Measurements from ENCODE around the gene CDKAL1. TPM values are rescaled to one million over a fixed set of nuclear protein-coding genes. Genes with fewer than 3 reads are reported as not detected.

CDKAL1 gene
- total and polyA plus RNA-seq, 2 of the 8 experiments (the other 6 are each of a cell fraction or from before 2014, with no cell fraction given): 8.4 to 24.6 TPM

DNA sequence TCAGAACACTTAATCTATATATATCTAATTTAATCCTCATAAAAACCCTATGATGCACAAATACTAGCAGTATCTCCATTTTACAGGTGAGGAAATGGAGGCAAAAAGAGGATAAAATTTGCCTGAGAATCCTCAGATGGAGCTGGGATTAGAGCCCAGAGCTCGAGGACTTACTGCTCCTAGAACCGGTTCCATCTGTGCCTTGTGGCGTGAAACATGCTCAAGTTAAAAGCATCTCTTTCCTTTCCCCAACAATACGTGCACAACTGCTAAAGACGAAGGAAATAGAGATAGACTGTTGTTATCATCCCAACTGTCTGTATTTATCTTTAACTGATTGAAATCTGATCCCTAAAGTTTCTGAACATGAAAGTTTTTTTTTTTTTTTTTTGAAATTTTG, 691.7 kb downstream of the CDKAL1 start:
- Histone ChIP-seq H3K9me3 (ENCODE audit: insufficient read depth in 2 of 2, low read depth in 1 of 2, low read length in 1 of 2) (no peaks in the 10 kb centered on the region), H2AFZ (ENCODE audit: low read length) (no peak overlapping the region), H3K18ac (ENCODE audit: extremely low read depth, low read length) (no peak overlapping the region), H2BK20ac (ENCODE audit: low read length) (no peak overlapping the region), H3K27ac (ENCODE audit: low read depth, low read length) (no peak overlapping the region), H2BK15ac (ENCODE audit: low read length) (no peak overlapping the region), H3K79me2 (ENCODE audit: control insufficient read depth in 1 of 2, insufficient read depth in 2 of 2, low read length in 2 of 2) (no peaks in the 10 kb centered on the region), H4K91ac (replicated peaks; ENCODE audit: insufficient read length, low read length) (no peak overlapping the region), H3K4me3 (ENCODE audit: extremely low read depth in 1 of 4, insufficient read depth in 2 of 4, low read depth in 3 of 4, low read length in 4 of 4) (no peak overlapping the region), H3K9ac (replicated peaks in 1 of 4; ENCODE audit: extremely low read depth in 1 of 4, low read depth in 3 of 4, low read length in 3 of 4) (no peak overlapping the region), H2BK5ac (ENCODE audit: low read depth, low read length) (no peak overlapping the region), H3K4ac (replicated peaks; ENCODE audit: insufficient read length, low read depth, low read length) (no peak overlapping the region), H3K27me3 (replicated peaks in 1 of 4; ENCODE audit: control insufficient read depth in 3 of 4, extremely low read depth in 1 of 4, insufficient read depth in 3 of 4, low read length in 3 of 4) (no peaks in the 10 kb centered on the region), H4K8ac (ENCODE audit: extremely low read depth, insufficient read depth, low read length) (no peak overlapping the region), H3K4me1 (replicated peaks in 1 of 4; ENCODE audit: control insufficient read depth in 3 of 4, insufficient read depth in 4 of 4, low read length in 3 of 4) (peaks cover 0 to 5% (median 0%) of the 10 kb centered on the region in 4 experiments; a peak in 3 of 7 replicates), H3K14ac (ENCODE audit: insufficient read length) (no peak overlapping the region), H2BK12ac (ENCODE audit: low read depth, low read length) (no peak overlapping the region), H3K56ac (replicated peaks; ENCODE audit: insufficient read length, low read depth, low read length) (no peak overlapping the region), H3K36me3 (ENCODE audit: control insufficient read depth in 2 of 4, insufficient read depth in 4 of 4, low read length in 3 of 4) (no peaks in the 10 kb centered on the region), H3K79me1 (ENCODE audit: low read depth, low read length) (no peaks in the 10 kb centered on the region), H4K20me1 (replicated peaks in 1 of 2; ENCODE audit: control insufficient read depth in 1 of 2, insufficient read depth in 2 of 2, low read length in 2 of 2) (no peaks in the 10 kb centered on the region), H3K23me2 (ENCODE audit: low read depth, low read length) (no peaks in the 10 kb centered on the region), H3K23ac (ENCODE audit: insufficient read length) (no peak overlapping the region), H3K4me2 (ENCODE audit: insufficient read depth in 1 of 2, low read depth in 2 of 2, low read length in 2 of 2) (no peak overlapping the region), H2BK120ac (replicated peaks; ENCODE audit: low read depth, low read length) (no peak overlapping the region), H4K5ac (ENCODE audit: insufficient read length, low read depth, low read length) (no peak overlapping the region), H2AK5ac (ENCODE audit: low read depth, low read length) (no peak overlapping the region)
- 92% methylated on average over 5 of the region's 5 CpGs; no CpG with 5 or more reads in 1 of the 2 experiments for WGBS, 2 experiments (ENCODE audit: extremely low coverage in 1 of 2, insufficient coverage in 1 of 2, insufficient read length in 1 of 2, insufficient replicate concordance in 2 of 2, low coverage in 1 of 2, low lambda C conversion rate in 2 of 2, missing lambda C conversion rate in 1 of 2)
- FAIRE-seq: no peak
- ChIA-PET POLR2A (ENCODE audit: partially characterized antibody) (interaction anchor here (0.6 kb wide), 1 partner anchor 363 kb away, joined by 3 read pairs; no protein-coding TSS in a partner anchor), CTCF (ENCODE audit: partially characterized antibody) (interaction anchor here (1.5 to 1.7 kb wide), 2 partner anchors 35 to 48 kb away, joined by 3 to 4 read pairs; no protein-coding TSS in a partner anchor)
- no peak for DNase-seq (ENCODE audit: low read depth in 1 of 2, low spot score in 2 of 2)

All from H1 (cell line).